HEK293 (cell line): ENCODE data around the gene ABLIM2.

Experiments
- CTCF ChIA-PET: fragments of 350-600 bp; formaldehyde crosslinking; extraction: SDS; loops from one replicate; lab custom pipeline; 2021; ENCODE audit warnings: antibody characterized with exemption; lab: Yijun Ruan, JAX
- POLR2A ChIA-PET: fragments of 300-600 bp; formaldehyde crosslinking; extraction: SDS; loops from one replicate; lab custom pipeline; 2020; ENCODE audit warnings: antibody characterized with exemption, inconsistent platforms; lab: Yijun Ruan, JAX
- H3K27ac ChIP-seq: fragments of 200-500 bp; sonication (Bioruptor generic); 2 replicates; pipeline ENCODE4 v1.5.1; 2014; ENCODE audit warnings: low read depth, low read length, control low read depth, inconsistent platforms; ENCODE audit errors: extremely low read depth
- H3K36me3 ChIP-seq, 2 experiments: fragments of 200-500 bp in 1 of 2; sonication (Bioruptor generic) in 1 of 2; 1 replicate in 1 of 2; 2 replicates in 1 of 2; pipeline ENCODE4 v1.5.1; 2014 to 2017; ENCODE audit warnings: inconsistent platforms in 2 of 2, low read length in 2 of 2; ENCODE audit not compliant: control insufficient read depth in 2 of 2, insufficient read depth in 1 of 2
- H3K4me1 ChIP-seq: fragments of 200-500 bp; sonication (Bioruptor generic); 2 replicates; pipeline ENCODE4 v1.5.1; 2014; ENCODE audit warnings: mild to moderate bottlenecking, low read length, inconsistent platforms; ENCODE audit not compliant: control insufficient read depth, insufficient read depth
- H3K4me3 ChIP-seq: 2 replicates; pipeline ENCODE4 v1.5.1; 2011; ENCODE audit warnings: low read depth, mild to moderate bottlenecking, control low read depth, low read length, moderate library complexity
- H3K9me3 ChIP-seq: fragments of 200-500 bp; sonication (Bioruptor generic); 2 replicates; pipeline ENCODE4 v1.5.1; 2014; ENCODE audit warnings: low read depth, low read length, inconsistent platforms; ENCODE audit not compliant: control insufficient read depth, insufficient read depth
- KLF8 ChIP-seq: fragments of 450-650 bp; formaldehyde crosslinking; IDR thresholded peaks from 2 replicates; pipeline ENCODE4 v1.5.1; 2016; ENCODE audit warnings: missing biosample characterization, missing genetic modification characterization
- SCRT1 ChIP-seq: fragments of 450-650 bp; formaldehyde crosslinking; IDR thresholded peaks from 2 replicates; pipeline ENCODE4 v1.5.1; 2016; ENCODE audit warnings: missing biosample characterization, missing genetic modification characterization, borderline replicate concordance
- ZNF133 ChIP-seq: fragments of 450-650 bp; formaldehyde crosslinking; IDR thresholded peaks from 2 replicates; pipeline ENCODE4 v1.5.1; 2016; ENCODE audit warnings: missing biosample characterization, missing genetic modification characterization
- ZNF146 ChIP-seq: fragments of 450-650 bp; formaldehyde crosslinking; IDR thresholded peaks from 2 replicates; pipeline ENCODE4 v1.5.1; 2016; ENCODE audit warnings: missing biosample characterization, missing genetic modification characterization
- ZNF169 ChIP-seq: fragments of 450-650 bp; formaldehyde crosslinking; IDR thresholded peaks from 2 replicates; pipeline ENCODE4 v1.5.1; 2016; ENCODE audit warnings: missing biosample characterization, missing genetic modification characterization
- ZNF2 ChIP-seq: fragments of 450-650 bp; formaldehyde crosslinking; IDR thresholded peaks from 2 replicates; pipeline ENCODE4 v1.5.1; 2016; ENCODE audit warnings: missing biosample characterization, missing genetic modification characterization
- ZNF292 ChIP-seq: fragments of 450-650 bp; formaldehyde crosslinking; IDR thresholded peaks from 2 replicates; pipeline ENCODE4 v1.5.1; 2016; ENCODE audit warnings: low read depth, missing biosample characterization, missing genetic modification characterization, borderline replicate concordance
- ZNF302 ChIP-seq: fragments of 450-650 bp; formaldehyde crosslinking; IDR thresholded peaks from 2 replicates; pipeline ENCODE4 v1.5.1; 2016; ENCODE audit warnings: missing biosample characterization, missing genetic modification characterization, low read depth
- ZNF416 ChIP-seq: fragments of 450-650 bp; formaldehyde crosslinking; IDR thresholded peaks from 2 replicates; pipeline ENCODE4 v1.5.1; 2016; ENCODE audit warnings: missing biosample characterization, missing genetic modification characterization
- ZNF433 ChIP-seq: fragments of 450-650 bp; formaldehyde crosslinking; IDR thresholded peaks from 2 replicates; pipeline ENCODE4 v1.5.1; 2016; ENCODE audit warnings: missing biosample characterization, missing genetic modification characterization, low read depth
- ZNF610 ChIP-seq: fragments of 450-650 bp; formaldehyde crosslinking; IDR thresholded peaks from 2 replicates; pipeline ENCODE4 v1.5.1; 2016; ENCODE audit warnings: missing biosample characterization, missing genetic modification characterization, borderline replicate concordance
- ZSCAN16 ChIP-seq: fragments of 450-650 bp; formaldehyde crosslinking; IDR thresholded peaks from 2 replicates; pipeline ENCODE4 v1.5.1; 2016; ENCODE audit warnings: missing biosample characterization, missing genetic modification characterization
- TF ChIP-seq, protein P1 (sequence below): fragments of 450-650 bp; formaldehyde crosslinking; IDR thresholded peaks from 2 replicates; pipeline ENCODE4 v1.5.1; 2016; ENCODE audit warnings: missing biosample characterization, missing genetic modification characterization
- TF ChIP-seq, protein P2 (sequence below): fragments of 450-650 bp; formaldehyde crosslinking; IDR thresholded peaks from 2 replicates; pipeline ENCODE4 v1.5.1; 2016; ENCODE audit warnings: missing biosample characterization, missing genetic modification characterization, low read depth
- TF ChIP-seq, protein P3 (sequence below): fragments of 450-650 bp; formaldehyde crosslinking; IDR thresholded peaks from 2 replicates; pipeline ENCODE4 v1.5.1; 2016; ENCODE audit warnings: missing biosample characterization, missing genetic modification characterization
- TF ChIP-seq, protein P4 (sequence below): fragments of 450-650 bp; formaldehyde crosslinking; IDR thresholded peaks from 2 replicates; pipeline ENCODE4 v1.5.1; 2016; ENCODE audit warnings: missing biosample characterization, missing genetic modification characterization
- TF ChIP-seq, protein P5 (sequence below): fragments of 450-650 bp; formaldehyde crosslinking; IDR thresholded peaks from 2 replicates; pipeline ENCODE4 v1.5.1; 2016; ENCODE audit warnings: missing biosample characterization, missing genetic modification characterization
- TF ChIP-seq, protein P6 (sequence below): fragments of 450-650 bp; formaldehyde crosslinking; IDR thresholded peaks from 2 replicates; pipeline ENCODE4; 2016; ENCODE audit warnings: missing biosample characterization, missing genetic modification characterization

Gene ABLIM2

DNA sequence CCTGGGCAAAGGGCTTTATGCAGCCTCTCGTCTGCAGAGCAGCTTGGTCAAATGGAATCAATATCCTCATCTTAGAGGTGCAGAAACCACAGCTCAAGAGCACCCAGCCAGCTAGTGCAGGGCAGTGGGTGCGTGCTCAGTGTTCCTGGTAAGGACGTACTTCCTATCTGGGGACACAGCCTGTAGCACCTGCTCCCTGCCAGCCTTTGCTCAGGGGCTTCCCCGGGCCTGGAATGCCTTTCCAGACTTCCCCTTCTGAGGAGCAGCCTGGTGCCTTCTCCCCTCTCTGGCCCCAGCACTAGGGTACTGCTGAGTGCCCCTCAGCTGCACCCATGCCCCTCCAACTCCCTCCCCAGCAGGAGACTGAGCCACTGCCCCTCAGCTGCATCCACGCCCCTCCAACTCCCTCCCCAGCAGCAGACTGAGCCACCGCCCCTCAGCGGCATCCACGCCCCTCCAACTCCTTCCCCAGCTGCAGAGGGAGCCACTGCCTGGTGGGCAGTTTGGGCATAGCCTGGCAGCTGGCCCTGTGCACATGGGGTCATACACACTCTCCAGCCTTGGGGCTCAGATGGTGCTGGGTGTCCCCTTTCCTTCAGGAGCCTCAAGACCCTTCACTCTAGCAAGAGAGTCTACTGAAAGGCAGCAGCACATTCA, 176.7 kb downstream of the ABLIM2 start (continued):
- TF ChIP-seq, protein P1, sequence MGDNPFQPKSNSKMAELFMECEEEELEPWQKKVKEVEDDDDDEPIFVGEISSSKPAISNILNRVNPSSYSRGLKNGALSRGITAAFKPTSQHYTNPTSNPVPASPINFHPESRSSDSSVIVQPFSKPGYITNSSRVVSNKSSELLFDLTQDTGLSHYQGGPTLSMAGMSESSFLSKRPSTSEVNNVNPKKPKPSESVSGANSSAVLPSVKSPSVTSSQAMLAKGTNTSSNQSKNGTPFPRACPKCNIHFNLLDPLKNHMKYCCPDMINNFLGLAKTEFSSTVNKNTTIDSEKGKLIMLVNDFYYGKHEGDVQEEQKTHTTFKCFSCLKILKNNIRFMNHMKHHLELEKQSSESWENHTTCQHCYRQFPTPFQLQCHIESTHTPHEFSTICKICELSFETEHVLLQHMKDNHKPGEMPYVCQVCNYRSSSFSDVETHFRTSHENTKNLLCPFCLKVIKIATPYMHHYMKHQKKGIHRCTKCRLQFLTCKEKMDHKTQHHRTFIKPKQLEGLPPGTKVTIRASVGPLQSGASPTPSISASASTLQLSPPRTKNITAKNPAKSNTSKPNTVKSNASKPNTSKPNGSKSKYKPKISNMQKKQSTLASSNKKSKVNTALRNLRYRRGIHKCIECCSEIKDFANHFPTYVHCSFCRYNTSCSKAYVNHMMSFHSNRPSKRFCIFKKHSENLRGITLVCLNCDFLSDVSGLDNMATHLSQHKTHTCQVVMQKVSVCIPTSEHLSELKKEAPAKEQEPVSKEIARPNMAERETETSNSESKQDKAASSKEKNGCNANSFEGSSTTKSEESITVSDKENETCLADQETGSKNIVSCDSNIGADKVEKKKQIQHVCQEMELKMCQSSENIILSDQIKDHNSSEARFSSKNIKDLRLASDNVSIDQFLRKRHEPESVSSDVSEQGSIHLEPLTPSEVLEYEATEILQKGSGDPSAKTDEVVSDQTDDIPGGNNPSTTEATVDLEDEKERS: no peak

DNA sequence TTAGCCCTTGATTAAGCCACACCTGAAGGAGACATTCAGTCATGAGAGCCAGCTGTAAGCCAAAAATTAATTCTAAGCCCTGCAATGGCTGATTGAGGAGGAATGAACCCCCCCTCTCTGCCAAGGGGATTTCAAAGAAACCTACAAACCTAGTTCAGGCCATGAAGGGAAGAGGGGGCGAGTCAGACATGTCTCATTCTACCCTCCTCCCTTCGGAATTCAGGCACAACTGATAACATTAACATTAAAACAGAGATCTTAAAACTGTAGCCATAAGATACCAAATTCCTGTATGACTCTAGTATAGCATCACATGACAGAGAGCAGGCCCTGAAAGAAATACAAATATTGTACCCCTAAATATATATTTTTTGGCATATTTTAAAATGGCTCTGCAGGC, 178.6 kb downstream of the ABLIM2 start:
- H3K36me3 ChIP-seq: no peaks in the 10 kb centered on the region
- POLR2A ChIA-PET: no interaction called here
- TF ChIP-seq, protein P2, sequence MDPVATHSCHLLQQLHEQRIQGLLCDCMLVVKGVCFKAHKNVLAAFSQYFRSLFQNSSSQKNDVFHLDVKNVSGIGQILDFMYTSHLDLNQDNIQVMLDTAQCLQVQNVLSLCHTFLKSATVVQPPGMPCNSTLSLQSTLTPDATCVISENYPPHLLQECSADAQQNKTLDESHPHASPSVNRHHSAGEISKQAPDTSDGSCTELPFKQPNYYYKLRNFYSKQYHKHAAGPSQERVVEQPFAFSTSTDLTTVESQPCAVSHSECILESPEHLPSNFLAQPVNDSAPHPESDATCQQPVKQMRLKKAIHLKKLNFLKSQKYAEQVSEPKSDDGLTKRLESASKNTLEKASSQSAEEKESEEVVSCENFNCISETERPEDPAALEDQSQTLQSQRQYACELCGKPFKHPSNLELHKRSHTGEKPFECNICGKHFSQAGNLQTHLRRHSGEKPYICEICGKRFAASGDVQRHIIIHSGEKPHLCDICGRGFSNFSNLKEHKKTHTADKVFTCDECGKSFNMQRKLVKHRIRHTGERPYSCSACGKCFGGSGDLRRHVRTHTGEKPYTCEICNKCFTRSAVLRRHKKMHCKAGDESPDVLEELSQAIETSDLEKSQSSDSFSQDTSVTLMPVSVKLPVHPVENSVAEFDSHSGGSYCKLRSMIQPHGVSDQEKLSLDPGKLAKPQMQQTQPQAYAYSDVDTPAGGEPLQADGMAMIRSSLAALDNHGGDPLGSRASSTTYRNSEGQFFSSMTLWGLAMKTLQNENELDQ (tag by site-specific recombination): no peak
- no peak for TF ChIP-seq SCRT1 (tag by site-specific recombination)
- TF ChIP-seq ZNF169 (tag by site-specific recombination): no peak
- TF ChIP-seq, protein P3, sequence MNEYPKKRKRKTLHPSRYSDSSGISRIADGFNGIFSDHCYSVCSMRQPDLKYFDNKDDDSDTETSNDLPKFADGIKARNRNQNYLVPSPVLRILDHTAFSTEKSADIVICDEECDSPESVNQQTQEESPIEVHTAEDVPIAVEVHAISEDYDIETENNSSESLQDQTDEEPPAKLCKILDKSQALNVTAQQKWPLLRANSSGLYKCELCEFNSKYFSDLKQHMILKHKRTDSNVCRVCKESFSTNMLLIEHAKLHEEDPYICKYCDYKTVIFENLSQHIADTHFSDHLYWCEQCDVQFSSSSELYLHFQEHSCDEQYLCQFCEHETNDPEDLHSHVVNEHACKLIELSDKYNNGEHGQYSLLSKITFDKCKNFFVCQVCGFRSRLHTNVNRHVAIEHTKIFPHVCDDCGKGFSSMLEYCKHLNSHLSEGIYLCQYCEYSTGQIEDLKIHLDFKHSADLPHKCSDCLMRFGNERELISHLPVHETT: no peak
- no peak for TF ChIP-seq ZNF302 (tag by site-specific recombination)
- no peak for TF ChIP-seq ZSCAN16 (tag by site-specific recombination)
- TF ChIP-seq, protein P4, sequence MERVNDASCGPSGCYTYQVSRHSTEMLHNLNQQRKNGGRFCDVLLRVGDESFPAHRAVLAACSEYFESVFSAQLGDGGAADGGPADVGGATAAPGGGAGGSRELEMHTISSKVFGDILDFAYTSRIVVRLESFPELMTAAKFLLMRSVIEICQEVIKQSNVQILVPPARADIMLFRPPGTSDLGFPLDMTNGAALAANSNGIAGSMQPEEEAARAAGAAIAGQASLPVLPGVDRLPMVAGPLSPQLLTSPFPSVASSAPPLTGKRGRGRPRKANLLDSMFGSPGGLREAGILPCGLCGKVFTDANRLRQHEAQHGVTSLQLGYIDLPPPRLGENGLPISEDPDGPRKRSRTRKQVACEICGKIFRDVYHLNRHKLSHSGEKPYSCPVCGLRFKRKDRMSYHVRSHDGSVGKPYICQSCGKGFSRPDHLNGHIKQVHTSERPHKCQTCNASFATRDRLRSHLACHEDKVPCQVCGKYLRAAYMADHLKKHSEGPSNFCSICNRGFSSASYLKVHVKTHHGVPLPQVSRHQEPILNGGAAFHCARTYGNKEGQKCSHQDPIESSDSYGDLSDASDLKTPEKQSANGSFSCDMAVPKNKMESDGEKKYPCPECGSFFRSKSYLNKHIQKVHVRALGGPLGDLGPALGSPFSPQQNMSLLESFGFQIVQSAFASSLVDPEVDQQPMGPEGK (tag by site-specific recombination): no peak
- TF ChIP-seq ZNF2: no peak
- no peak for TF ChIP-seq KLF8 (tag by site-specific recombination)
- no peak for TF ChIP-seq ZNF133 (tag by site-specific recombination)
- TF ChIP-seq, protein P5, sequence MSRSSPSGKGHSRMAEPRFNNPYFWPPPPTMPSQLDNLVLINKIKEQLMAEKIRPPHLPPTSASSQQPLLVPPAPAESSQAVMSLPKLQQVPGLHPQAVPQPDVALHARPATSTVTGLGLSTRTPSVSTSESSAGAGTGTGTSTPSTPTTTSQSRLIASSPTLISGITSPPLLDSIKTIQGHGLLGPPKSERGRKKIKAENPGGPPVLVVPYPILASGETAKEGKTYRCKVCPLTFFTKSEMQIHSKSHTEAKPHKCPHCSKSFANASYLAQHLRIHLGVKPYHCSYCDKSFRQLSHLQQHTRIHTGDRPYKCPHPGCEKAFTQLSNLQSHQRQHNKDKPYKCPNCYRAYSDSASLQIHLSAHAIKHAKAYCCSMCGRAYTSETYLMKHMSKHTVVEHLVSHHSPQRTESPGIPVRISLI: no peak
- no peak for TF ChIP-seq ZNF610 (tag by site-specific recombination)
- TF ChIP-seq ZNF292 (tag by site-specific recombination): no peak
- TF ChIP-seq ZNF433: no peak
- TF ChIP-seq ZNF416: no peak
- TF ChIP-seq, protein P6, sequence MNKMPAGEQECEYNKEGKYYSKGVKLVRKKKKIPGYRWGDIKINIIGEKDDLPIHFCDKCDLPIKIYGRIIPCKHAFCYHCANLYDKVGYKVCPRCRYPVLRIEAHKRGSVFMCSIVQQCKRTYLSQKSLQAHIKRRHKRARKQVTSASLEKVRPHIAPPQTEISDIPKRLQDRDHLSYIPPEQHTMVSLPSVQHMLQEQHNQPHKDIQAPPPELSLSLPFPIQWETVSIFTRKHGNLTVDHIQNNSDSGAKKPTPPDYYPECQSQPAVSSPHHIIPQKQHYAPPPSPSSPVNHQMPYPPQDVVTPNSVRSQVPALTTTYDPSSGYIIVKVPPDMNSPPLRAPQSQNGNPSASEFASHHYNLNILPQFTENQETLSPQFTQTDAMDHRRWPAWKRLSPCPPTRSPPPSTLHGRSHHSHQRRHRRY: no peak
- TF ChIP-seq ZNF146 (tag by site-specific recombination): no peak
- TF ChIP-seq, all 188 proteins: peak for 0
- Histone ChIP-seq H3K27ac (no peak overlapping the region), H3K9me3 (no peaks in the 10 kb centered on the region), H3K4me1 (no peaks in the 10 kb centered on the region), H3K4me3 (no peak overlapping the region)
- CTCF ChIA-PET: interaction anchor here (0.7 to 1.3 kb wide), 2 partner anchors 176 to 682 kb away, joined by 4 to 5 read pairs; no protein-coding TSS in a partner anchor
